Hematopoietic multipotent progenitor cell treated with erythropoietin and hydrocortisone succinate and interleukin-3 and kit ligand, for 15 days (in vitro differentiated cells): Measurements from ENCODE around the gene TRAPPC14.

ENCODE experiments used
- DNase-seq: peaks from one replicate; pipeline ENCODE4 v3.0.0-alpha.2; 2015; ENCODE audit warnings: low spot score

Gene TRAPPC14

GRCh38 chr7:100124301-100125230 lies 34.0 kb downstream of the TRAPPC14 start:
- peak; percentile 45 for DNase-seq

- peak; percentile 86 for DNase-seq
Observed at GRCh38 chr7:100122568-100122967, 36.0 kb downstream of the TRAPPC14 start.

- no peak for DNase-seq
Observed at GRCh38 chr7:100122067-100122466, 36.5 kb downstream of the TRAPPC14 start.

GRCh38 chr7:100120733-100121036 lies 37.8 kb downstream of the TRAPPC14 start:
- no peak for DNase-seq

GRCh38 chr7:100119970-100120732 lies 38.4 kb downstream of the TRAPPC14 start:
- DNase-seq = peak; percentile 60

GRCh38 chr7:100119072-100119969 lies 39.2 kb downstream of the TRAPPC14 start, which contains the start of the genes CNPY4 and TAF6:
TSS of gene CNPY4 (plus strand) at chr7:100119634. CDS start at chr7:100119745, 111 bp downstream.
TSS of gene TAF6 (minus strand) at chr7:100119358. CDS start at chr7:100114209, 5,149 bp downstream.
- DNase-seq = peak; percentile 96

GRCh38 chr7:100118388-100119071 lies 40.0 kb downstream of the TRAPPC14 start:
- peak; percentile 23 for DNase-seq

- no peak for DNase-seq
Observed at GRCh38 chr7:100115026-100115425, 43.5 kb downstream of the TRAPPC14 start.

- DNase-seq = no peak
Observed at GRCh38 chr7:100111914-100112313, 46.6 kb downstream of the TRAPPC14 start.

- no peak for DNase-seq
Observed at GRCh38 chr7:100111156-100111555, 47.4 kb downstream of the TRAPPC14 start.

- DNase-seq = no peak
Observed at GRCh38 chr7:100109521-100110163, 48.9 kb downstream of the TRAPPC14 start.

GRCh38 chr7:100107890-100108289 lies 50.6 kb downstream of the TRAPPC14 start:
- no peak for DNase-seq

- no peak for DNase-seq
Observed at GRCh38 chr7:100107125-100107737, 51.3 kb downstream of the TRAPPC14 start.

- DNase-seq = no peak
Observed at GRCh38 chr7:100106633-100107032, 51.9 kb downstream of the TRAPPC14 start.

- DNase-seq = no peak
Observed at GRCh38 chr7:100105534-100105933, 53.0 kb downstream of the TRAPPC14 start.
